GM12865 (cell line): ENCODE results near the gene ACADVL.

Source experiments
- DNase-seq: peaks from one replicate; pipeline ENCODE4 v3.0.0; 2010; ENCODE audit warnings: low read depth
- H3K4me3 ChIP-seq: 2 replicates; pipeline ENCODE4 v1.5.1; 2011; ENCODE audit warnings: mild to moderate bottlenecking, low read depth, low read length, control low read depth
- CTCF ChIP-seq: IDR thresholded peaks from 2 replicates; pipeline ENCODE4 v1.5.1; 2011; ENCODE audit warnings: low read length, control low read depth, low read depth, inconsistent platforms; ENCODE audit not compliant: insufficient read depth; ENCODE audit errors: missing control alignments

The ACADVL gene

GRCh38 chr17:7262192-7262934 is 42.6 kb downstream of the ACADVL start, which contains the start of gene CLDN7:
CLDN7 (minus strand) TSS chr17:7262478; CDS start chr17:7262043, 435 bp downstream.
- no peak for TF ChIP-seq CTCF
- DNase-seq: no peak
- H3K4me3 ChIP-seq: peak within 1 kb of the TSS; percentile 57

GRCh38 chr17:7262935-7263800 is 43.4 kb downstream of the ACADVL start:
- TF ChIP-seq CTCF: no peak
- no peak for DNase-seq
- H3K4me3 ChIP-seq: no peak overlapping the region

- TF ChIP-seq CTCF: no peak
- no peak for DNase-seq
- no peak overlapping the region for H3K4me3 ChIP-seq
Measured at GRCh38 chr17:7263801-7264078, 44.0 kb downstream of the ACADVL start.

GRCh38 chr17:7266784-7267183 is 47.0 kb downstream of the ACADVL start:
- no peak for TF ChIP-seq CTCF
- H3K4me3 ChIP-seq: no peak overlapping the region
- DNase-seq: no peak
